WI38 (cell line): Measurements from ENCODE around the gene DSTN.

Experiments
- H3K4me3 ChIP-seq: 2 replicates; pipeline ENCODE4 v1.5.1; 2011; ENCODE audit warnings: low read depth, mild to moderate bottlenecking, control low read depth, low read length
- TF ChIP-seq, protein P1 (sequence below): IDR thresholded peaks from 2 replicates; pipeline ENCODE4 v1.5.1; 2012; ENCODE audit warnings: low read depth, mild to moderate bottlenecking, control low read depth, low read length

Gene DSTN

DNA sequence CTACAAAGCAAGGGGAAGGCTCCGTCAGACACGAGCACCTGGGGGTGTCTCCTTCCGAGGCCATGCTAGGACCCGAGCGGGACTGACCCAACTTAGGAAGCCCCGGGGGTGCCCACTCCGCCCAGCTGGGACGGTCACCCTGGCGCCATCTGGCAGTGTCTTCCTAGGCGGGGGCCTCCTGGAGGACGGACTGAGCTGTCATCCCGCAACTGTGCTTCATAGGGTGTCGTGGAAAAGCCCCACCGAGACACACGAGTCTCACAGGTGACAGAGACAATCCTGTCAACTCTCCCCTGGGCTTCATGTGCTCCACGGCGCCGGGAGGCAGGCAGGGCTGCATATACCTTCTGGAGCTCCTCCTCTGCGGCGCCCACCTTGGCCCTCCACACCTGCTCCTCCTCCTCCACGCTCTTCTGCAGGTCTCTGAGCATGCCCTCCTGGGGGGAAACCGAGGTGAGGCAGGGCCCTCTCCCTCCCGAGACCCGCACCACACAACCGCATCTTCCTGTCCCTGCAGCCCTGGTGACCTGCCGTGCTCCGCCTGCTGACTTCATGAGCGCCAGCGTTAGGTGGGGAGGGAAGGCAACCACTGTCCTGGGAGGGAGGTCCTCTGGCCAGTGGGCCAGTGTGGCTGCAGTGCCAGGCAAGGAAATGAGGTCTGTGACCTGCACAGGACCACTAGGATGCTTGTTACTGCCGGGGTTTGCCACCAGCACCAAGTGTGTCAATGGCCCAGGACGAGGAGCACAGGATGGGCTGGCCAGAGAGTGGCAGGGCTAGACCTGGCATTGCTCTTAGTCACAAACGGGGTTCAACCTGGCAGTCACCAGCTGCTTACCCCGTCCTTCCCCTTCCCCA lies 50.7 kb downstream of the DSTN start:
- no peak overlapping the region for H3K4me3 ChIP-seq
- TF ChIP-seq, protein P1, sequence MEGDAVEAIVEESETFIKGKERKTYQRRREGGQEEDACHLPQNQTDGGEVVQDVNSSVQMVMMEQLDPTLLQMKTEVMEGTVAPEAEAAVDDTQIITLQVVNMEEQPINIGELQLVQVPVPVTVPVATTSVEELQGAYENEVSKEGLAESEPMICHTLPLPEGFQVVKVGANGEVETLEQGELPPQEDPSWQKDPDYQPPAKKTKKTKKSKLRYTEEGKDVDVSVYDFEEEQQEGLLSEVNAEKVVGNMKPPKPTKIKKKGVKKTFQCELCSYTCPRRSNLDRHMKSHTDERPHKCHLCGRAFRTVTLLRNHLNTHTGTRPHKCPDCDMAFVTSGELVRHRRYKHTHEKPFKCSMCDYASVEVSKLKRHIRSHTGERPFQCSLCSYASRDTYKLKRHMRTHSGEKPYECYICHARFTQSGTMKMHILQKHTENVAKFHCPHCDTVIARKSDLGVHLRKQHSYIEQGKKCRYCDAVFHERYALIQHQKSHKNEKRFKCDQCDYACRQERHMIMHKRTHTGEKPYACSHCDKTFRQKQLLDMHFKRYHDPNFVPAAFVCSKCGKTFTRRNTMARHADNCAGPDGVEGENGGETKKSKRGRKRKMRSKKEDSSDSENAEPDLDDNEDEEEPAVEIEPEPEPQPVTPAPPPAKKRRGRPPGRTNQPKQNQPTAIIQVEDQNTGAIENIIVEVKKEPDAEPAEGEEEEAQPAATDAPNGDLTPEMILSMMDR = no peak

DNA sequence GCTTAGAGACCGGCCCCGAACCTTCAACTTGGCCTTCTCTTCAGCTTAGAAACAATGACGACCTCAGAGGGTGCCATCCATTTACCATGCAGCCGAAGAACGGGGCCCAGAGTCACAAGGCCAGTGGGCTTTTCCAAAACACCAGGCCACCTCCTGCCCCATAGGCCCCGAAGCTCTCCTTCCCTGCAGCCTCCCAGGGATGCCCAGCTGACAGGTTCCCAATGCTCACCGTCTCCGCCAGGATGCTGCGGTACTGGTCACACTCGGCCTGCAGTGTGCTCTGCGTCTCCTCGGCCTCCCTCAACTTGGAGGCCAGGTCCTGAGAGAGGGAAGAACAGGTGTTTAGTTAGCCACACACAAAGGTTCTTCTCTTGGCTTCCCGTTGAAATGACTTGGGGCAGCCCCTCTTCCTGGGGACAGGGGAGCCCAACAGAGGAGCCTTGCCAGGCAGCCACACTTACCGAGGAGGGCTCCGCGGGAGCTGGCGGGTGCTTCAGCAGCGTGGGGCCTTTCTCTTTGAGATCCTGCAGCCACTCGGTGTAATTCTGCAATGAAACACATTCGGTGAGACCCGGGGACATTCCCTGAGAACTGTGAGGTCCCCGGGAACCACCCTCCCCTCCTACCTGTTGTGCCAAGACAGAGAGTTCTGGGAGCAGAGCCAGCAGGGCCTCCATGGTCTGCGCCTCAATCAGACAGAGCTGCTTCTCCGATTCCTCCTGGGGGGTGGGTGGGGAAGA lies 51.5 kb downstream of the DSTN start:
- no peak overlapping the region for H3K4me3 ChIP-seq
- TF ChIP-seq, protein P1 = no peak

DNA sequence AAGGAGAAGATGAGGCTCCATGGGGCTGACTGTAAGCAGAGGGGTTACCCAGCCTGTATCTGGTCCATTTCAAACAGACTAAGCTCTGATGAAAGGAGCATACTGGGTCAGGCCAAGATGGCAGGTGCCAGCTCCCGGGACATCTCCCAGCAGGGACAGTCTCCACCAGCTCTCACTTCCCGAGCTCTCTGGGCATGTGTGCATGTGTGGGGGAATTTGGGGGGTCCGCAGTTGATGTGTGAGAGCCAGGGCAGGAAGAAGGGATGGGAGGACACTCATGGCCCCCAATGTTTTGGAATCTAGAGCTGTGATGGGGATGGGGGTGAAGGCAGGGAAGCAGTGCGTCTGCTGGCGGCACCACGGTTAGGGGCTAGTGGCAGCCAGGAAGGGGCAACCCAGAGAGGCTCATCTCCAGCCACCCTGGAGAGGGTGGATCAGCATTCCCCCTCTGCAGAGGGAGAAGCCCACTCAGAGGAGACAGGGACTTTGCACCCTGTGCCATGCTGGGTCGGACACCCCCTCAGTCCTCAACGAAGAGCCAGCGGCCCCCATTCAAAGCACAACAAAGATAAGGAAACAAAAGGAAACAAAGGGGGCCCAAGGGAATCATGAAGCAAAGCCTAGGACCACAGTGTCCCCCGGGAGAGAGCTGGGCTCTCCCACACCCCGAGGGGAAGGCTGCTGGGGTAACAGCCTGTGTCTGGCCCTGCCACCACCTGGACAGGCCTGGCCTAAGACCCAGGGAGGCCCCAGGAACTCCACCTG lies 52.4 kb downstream of the DSTN start:
- no peak overlapping the region for H3K4me3 ChIP-seq
- TF ChIP-seq, protein P1 = no peak

DNA sequence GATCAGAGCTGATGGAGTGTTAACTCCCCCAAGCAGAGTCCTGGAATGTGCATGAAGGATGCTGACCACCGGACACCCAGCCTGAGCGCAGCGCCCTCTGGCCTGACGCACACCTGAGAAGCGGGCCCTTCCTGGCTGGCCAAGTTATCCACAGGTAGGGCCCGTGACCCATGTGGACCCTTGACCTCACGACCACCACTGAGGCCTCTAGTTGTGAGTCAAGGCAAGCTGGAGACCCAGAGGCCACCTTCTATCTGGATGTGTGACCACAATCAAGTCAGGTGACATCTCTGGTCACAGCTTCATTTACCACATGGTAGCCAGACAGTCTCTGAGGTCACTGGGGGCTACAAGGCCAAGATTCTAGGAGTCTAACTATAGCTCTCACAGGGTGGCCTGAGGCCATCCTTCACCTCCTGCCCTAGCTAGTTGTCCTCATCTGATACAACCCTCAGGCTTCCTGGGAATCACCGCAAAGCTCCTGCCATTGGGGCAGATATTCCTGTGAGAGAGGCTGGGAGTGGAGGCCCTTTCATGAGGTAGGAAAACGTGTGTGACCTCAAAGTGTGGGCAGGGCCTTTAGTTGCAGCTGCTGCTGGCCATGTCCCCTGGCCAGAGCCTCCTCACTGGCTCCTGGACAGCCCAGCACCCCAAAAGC lies 53.1 kb downstream of the DSTN start:
- TF ChIP-seq, protein P1 = no peak
- H3K4me3 ChIP-seq = no peak overlapping the region

DNA sequence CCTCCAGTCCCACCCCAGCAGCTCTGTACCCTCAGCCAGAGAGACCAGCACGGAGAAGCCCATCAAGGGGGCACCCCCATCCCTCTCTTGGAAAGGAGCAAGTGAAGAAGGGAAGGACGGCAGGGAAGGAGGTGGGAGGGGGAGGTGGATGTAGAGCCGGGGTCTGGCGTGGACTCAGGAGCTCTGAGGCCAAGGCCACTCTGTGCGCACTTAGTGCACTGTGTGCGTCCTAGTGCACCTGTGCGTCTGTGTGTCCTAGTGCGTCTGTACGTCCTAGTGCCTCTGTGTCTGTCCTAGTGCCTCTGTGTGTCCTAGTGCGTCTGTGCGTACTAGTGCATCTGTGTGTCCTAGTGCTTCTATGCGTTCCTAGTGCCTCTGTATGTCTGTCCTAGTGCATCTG lies 54.2 kb downstream of the DSTN start:
- no peak overlapping the region for H3K4me3 ChIP-seq
- TF ChIP-seq, protein P1 = no peak

DNA sequence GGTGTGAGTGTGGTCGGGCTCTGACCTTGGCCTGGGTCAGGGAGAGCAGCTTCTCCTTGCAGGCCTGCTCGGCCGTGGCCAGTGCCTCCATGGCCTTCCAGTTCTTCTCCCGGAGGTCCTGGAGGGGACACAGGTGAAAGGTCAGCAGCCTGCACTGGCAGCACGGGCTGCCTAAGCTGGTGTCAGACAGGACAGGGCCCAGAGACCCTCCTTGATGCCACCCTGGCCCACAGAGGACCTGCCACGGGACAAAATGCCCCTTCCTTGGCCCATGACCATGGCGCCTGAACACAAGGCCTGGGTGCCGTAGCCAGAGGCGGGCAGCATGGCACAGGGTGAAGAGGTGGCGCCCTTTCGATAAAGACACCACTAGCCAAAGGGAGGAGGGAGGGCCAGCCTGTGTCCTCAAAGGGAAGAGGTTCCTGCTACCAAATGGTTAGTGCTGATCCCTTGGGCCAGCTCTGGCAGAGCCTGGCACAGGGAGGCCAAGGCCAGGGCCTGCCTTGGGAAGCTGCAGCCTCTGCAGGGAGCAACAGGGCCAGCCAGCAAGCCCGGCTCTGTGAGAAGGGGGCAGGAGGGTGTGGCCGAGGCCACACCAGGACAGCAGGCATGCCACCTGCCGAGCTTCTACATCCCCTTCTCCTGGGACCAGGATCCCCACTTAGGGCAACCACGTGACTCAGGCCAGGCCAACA lies 54.8 kb downstream of the DSTN start:
- TF ChIP-seq, protein P1 = no peak

More for the DNA sequence above, 54.8 kb downstream of the DSTN start:
- no peak overlapping the region for H3K4me3 ChIP-seq
